Calu3 (cell line): ENCODE data around the gene ZNF536. TPM values are rescaled to one million over a fixed set of nuclear protein-coding genes. Genes with fewer than 3 reads are reported as not detected.

Experiments used
- BruUV-seq: library from RNA; stranded (reverse); fragments of 400-500 nt; replicated peaks from 2 replicates; lab custom pipeline; 2021; lab: Mats Ljungman, UMichigan
- CTCF ChIA-PET: fragments of 300-600 bp; sonication (Branson Sonifier 250); formaldehyde crosslinking; loops from one replicate; lab custom pipeline; 2022; ENCODE audit warnings: antibody characterized with exemption; lab: Charles Lee
- DNase-seq: peaks from one replicate; pipeline ENCODE4 v3.0.0; 2022
- H3K27ac Mint-ChIP-seq: one replicate; pipeline ENCODE4 v1.8.0; 2022; ENCODE audit warnings: mixed read lengths; ENCODE audit not compliant: unreplicated experiment
- H3K27me3 Mint-ChIP-seq: one replicate; pipeline ENCODE4 v1.8.0; 2022; ENCODE audit warnings: mixed read lengths; ENCODE audit not compliant: unreplicated experiment
- H3K36me3 Mint-ChIP-seq: one replicate; pipeline ENCODE4 v1.8.0; 2022; ENCODE audit warnings: mild to moderate bottlenecking, moderate library complexity, mixed read lengths; ENCODE audit not compliant: insufficient read depth, unreplicated experiment
- H3K4me1 Mint-ChIP-seq: one replicate; pipeline ENCODE4 v1.8.0; 2022; ENCODE audit warnings: mild to moderate bottlenecking, low read depth, mixed read lengths; ENCODE audit not compliant: unreplicated experiment
- H3K4me3 Mint-ChIP-seq: one replicate; pipeline ENCODE4 v1.8.0; 2022; ENCODE audit warnings: mild to moderate bottlenecking, low read depth, moderate library complexity, mixed read lengths; ENCODE audit not compliant: unreplicated experiment
- H3K9me3 Mint-ChIP-seq: one replicate; pipeline ENCODE4 v1.8.0; 2022; ENCODE audit warnings: low read depth, mixed read lengths; ENCODE audit not compliant: unreplicated experiment
- intact Hi-C: fragments of 100-400 bp; cut with micrococcal nuclease; formaldehyde crosslinking; loops from one replicate; pipeline ENCODE4 v1.10.0; 2022; ENCODE audit not compliant: unreplicated experiment
- total RNA-seq: library from RNA; stranded (reverse); gene quantifications from 2 replicates; pipeline ENCODE4 v1.2.3, GENCODE V29; 2022
- TF ChIP-seq, protein P1 (sequence below): fragments of 200-600 bp; IDR thresholded peaks from one replicate; pipeline ENCODE4 v1.8.0; 2022; ENCODE audit warnings: antibody characterized with exemption; ENCODE audit not compliant: unreplicated experiment

The ZNF536 gene
- total RNA-seq, 1 experiment from 2014 or later, result not detected

DNA sequence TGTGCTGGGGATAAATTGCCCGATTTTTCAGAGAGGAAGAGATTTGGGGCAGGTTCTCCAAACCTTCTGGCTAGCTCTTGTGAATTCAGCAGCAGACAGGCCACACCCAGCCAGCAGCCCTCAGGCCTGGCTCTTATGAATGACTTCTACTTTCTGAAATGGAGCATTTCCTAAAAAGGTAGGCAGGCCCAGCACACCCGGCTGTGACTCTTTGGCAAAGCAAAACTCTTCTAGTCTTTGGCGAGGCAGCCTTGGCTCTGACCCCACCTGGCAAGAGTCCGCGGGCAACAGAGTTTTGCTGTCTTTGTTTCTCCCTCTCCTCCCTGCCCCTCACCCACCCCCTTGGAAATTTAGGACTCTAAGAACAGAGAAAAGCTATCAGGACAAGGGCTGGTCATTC, 221.2 kb downstream of the ZNF536 start:
- Mint-ChIP-seq H3K27me3 (no peaks in the 10 kb centered on the region), H3K9me3 (peaks cover 2% of the 10 kb centered on the region), H3K27ac (no peak overlapping the region), H3K4me1 (no peaks in the 10 kb centered on the region), H3K36me3 (no peaks in the 10 kb centered on the region), H3K4me3 (no peak overlapping the region)
- no TSS peak for BruUV-seq
- CTCF ChIA-PET, result no interaction called here
- no peak for DNase-seq
- intact Hi-C loops, result no loop called here
- TF ChIP-seq, protein P1, sequence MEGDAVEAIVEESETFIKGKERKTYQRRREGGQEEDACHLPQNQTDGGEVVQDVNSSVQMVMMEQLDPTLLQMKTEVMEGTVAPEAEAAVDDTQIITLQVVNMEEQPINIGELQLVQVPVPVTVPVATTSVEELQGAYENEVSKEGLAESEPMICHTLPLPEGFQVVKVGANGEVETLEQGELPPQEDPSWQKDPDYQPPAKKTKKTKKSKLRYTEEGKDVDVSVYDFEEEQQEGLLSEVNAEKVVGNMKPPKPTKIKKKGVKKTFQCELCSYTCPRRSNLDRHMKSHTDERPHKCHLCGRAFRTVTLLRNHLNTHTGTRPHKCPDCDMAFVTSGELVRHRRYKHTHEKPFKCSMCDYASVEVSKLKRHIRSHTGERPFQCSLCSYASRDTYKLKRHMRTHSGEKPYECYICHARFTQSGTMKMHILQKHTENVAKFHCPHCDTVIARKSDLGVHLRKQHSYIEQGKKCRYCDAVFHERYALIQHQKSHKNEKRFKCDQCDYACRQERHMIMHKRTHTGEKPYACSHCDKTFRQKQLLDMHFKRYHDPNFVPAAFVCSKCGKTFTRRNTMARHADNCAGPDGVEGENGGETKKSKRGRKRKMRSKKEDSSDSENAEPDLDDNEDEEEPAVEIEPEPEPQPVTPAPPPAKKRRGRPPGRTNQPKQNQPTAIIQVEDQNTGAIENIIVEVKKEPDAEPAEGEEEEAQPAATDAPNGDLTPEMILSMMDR, result no peak

- no peak overlapping the region for H3K4me3 Mint-ChIP-seq
- no peaks in the 10 kb centered on the region for H3K36me3 Mint-ChIP-seq
- intact Hi-C loops, result no loop called here
- TF ChIP-seq, protein P1, result no peak
- DNase-seq, result no peak
- peaks cover 2% of the 10 kb centered on the region for H3K9me3 Mint-ChIP-seq
- H3K27me3 Mint-ChIP-seq, result no peaks in the 10 kb centered on the region
- BruUV-seq, result no TSS peak
- CTCF ChIA-PET, result no interaction called here
- H3K27ac Mint-ChIP-seq, result no peak overlapping the region
- H3K4me1 Mint-ChIP-seq, result no peaks in the 10 kb centered on the region
Measured at GRCh38 chr19:30593975-30594745, 222.0 kb downstream of the ZNF536 start.

GRCh38 chr19:30596268-30596667, 224.1 kb downstream of the ZNF536 start:
- Mint-ChIP-seq H3K36me3 (no peaks in the 10 kb centered on the region), H3K27ac (no peak overlapping the region), H3K4me3 (no peak overlapping the region), H3K4me1 (no peaks in the 10 kb centered on the region), H3K9me3 (peaks cover 2% of the 10 kb centered on the region), H3K27me3 (no peaks in the 10 kb centered on the region)
- intact Hi-C loops, result no loop called here
- TF ChIP-seq, protein P1, result no peak
- CTCF ChIA-PET, result no interaction called here
- BruUV-seq, result no TSS peak
- DNase-seq, result no peak

GRCh38 chr19:30596813-30597399, 224.7 kb downstream of the ZNF536 start:
- Mint-ChIP-seq H3K27ac (no peak overlapping the region), H3K9me3 (peaks cover 2% of the 10 kb centered on the region), H3K36me3 (no peaks in the 10 kb centered on the region), H3K4me1 (no peaks in the 10 kb centered on the region), H3K27me3 (no peaks in the 10 kb centered on the region), H3K4me3 (no peak overlapping the region)
- TF ChIP-seq, protein P1, result no peak
- BruUV-seq, result no TSS peak
- intact Hi-C loops, result no loop called here
- CTCF ChIA-PET, result no interaction called here
- DNase-seq, result no peak
